Fibroblast of gingiva (primary cell): Measurements from ENCODE around the gene PPAN.

Experiments used
- DNase-seq: peaks from one replicate; pipeline ENCODE4 v3.0.0-alpha.2; 2011; ENCODE audit warnings: low read depth

The PPAN gene

DNA sequence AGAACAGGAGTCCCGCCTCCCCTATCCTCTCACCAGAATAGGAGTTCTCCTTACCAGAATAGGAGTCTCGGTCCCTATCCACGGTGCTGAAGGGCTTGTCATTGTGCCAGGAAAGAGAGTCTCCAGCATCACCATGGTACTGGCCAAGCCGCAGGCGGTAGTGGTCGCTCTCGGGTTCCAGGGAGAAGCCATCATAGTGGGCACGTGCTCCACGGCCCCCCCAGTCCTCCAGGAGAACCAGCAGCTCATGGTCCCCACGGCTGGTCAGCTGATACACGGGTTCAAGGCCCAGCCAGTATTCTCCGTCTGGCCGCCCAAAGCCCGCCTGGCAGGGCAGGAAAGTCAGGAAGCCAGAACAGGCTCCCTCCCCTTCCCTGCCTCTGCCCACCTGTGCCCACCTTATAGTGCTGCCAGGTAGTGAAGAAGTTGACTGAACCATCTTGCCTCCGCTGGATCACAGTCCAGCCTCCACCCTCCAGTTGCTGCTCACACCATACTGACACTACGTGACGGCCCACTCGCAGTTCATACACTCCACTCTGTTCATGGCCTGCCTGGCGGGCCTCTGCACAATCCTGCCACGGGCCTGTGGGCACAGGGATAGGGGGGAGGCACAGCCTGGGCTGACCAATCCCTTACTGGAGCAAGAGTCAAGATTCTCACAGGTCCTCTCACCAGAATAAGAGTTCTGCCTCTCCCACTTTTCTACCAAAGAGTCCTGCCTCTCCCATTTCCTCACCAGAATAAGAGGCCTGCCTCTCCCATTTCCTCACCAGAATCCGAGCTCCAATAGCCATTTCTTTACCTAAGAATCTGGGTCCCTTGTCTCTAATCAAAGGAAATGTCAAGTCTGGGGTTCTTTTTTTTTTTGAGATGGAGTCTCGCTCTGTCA is 12.6 kb upstream of the PPAN start:
- no peak for DNase-seq

DNA sequence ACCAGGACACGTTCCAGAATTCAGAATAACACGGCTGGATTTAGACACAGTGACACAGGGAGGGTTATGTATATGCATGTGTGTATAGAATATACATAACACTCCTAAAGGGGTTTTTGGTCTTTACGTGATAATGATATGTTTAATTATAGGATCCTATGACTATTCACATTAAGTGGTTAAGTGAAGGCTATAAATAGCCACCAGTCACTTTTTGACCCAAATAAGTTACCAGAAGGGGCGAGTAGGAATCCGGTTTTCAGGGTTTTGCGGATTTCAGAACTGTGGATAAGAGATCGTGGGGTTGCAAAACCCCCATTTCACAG is 10.6 kb upstream of the PPAN start:
- no peak for DNase-seq

DNA sequence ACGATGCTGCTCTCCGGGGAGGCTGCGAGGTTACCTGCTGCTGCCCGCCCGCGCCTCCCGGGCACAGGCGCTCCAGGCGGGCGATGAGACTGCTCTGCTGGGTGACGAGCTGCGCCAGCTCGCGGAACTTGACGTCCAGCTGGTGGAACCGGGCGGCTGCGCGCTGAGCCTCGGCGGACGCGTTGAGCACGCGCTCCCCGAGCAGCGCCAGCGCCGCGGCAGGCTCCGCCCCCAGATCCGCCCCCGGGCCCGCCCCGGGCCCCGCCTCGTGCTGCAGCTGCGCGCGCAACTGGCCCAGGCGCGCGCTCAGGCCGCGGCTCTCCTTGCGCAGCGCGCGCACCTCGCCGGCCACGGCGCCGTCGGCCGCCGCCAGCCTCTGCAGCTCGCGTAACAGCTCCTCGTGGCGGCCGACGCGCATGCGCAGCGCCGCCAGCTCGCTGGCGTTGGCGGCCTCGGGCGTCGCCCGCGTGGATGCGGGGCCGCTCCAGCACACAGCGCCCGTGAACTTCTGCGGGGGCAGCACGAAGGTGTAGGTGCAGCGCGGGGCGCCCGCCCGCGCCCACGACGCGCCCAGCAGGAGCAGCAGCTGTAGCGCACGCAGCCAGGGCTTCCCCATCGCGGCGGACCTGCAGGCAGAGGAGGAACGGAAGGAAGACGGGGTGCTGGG is 10.1 kb upstream of the PPAN start:
- peak; percentile 88 for DNase-seq

DNA sequence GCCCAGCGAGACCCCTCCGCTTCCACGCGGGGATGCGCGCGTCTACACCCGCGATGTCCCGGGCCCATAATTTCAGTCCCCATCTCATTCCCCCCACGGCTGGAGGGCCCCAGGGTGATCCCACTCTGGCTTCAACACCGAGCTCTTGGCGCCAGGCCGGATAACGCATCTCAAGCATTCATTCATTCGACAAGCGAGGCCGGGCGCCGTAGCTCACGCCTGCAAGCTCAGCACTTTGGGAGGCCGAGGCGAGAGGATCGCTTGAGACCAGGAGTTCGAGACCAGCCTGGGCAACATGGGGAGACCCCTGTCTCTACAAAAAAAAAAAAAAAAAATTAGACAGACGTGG is 9.6 kb upstream of the PPAN start:
- DNase-seq: no peak

DNA sequence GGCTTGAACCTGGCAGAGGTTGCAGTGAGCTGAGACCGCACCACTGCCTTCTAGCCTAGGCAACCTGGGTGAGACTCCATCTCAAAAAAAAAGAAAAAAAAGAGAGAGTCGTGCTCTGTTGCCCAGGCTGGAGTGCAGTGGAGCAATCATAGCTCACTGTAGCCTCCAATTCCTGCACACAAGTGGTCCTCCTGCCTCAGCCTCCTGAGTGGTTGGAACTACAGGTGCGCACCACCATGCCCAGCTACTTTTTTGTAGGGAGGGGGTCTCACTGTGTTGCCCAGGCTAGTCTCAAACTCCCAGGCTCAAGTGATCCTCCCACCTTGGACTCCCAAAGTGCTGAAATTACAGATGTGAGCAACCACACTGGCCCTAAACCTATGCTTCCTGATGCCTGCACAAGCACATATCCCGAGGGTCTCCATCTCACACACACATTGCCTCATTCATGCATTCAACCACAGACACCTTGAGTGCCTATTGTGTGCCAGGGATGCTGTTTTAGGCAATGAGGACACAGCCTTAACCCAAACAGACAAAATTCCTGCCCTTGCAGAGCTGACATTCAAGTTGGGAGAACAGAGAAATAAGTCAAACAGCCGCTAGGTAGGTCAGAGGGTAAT is 5.9 kb upstream of the PPAN start:
- no peak for DNase-seq

DNA sequence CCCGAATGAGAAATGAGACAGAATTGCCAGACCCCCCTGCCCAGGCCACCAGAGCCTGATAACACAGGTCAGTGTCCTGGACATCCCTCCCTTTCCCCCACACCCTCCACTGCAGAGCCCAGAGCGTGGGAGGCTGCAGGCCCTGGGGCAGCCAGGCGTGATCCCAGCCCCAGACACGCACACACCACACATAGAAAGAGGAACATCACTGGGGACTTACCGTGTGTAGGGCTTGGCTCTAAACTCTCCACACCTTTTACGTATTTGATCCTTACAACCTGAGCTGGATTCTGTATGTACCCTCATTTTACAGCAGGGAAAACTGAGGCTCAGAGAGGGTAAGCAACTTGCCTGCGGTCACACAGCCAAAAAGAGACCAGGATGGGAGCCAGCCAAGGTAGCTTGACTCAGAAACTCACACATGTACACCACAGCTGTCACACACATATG is 3.4 kb upstream of the PPAN start:
- no peak for DNase-seq

DNA sequence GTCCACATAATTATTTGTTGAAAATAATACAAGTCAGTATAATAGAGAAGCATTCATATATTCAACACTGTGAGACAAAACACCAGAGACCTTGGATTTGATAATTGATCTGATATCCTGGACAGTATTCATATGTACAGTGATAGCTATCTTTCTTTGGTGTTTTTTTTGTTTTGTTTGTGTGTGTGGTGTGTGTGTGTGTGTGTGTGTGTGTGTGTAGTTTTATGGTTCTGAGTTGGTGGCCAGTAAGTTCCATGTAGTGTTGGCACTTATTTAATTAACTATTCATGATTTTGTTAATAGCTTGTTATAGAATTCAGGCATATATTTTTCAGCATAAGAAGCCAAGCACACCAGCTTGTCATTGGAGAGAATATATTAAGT is 2.0 kb upstream of the PPAN start:
- DNase-seq: no peak

DNA sequence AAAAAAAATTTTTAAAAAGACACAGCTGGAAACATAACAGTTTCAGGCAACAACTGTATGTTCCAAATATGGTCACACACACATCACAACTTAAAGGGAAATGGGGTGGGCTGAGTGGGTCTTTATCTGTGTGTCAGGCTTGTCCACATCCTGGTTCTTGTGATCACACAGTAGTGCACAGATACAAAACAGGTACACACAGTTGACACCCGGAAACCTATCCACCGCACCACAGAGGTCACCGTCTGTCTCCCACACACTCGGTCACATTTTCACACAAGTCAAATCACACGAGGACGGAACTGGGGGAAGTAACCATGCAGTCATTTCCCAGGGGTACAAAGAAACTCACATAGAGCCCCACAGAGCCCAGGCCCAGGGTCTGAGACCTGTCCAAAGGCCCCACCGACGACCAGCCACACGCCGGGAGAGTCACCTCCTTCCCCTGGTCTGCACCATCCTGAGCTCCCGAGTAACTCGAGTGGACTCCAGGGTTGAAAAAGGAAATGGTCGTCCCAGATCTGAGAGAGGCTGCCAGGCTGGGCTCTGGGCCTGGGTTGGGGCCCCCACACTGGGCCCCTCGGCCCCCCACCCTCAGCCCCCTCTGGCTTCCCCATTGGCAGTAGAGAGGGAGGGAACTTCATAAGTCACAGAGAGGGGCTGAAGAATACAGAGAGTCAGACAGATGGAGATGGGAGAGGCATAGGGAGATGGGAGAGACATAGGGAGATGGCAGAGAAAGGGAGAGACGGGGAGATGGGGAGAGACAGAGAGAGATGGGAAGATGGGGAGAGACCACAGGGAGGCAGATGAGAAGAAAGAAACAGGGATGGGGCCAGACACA is 1.3 kb upstream of the PPAN start:
- DNase-seq: no peak

DNA sequence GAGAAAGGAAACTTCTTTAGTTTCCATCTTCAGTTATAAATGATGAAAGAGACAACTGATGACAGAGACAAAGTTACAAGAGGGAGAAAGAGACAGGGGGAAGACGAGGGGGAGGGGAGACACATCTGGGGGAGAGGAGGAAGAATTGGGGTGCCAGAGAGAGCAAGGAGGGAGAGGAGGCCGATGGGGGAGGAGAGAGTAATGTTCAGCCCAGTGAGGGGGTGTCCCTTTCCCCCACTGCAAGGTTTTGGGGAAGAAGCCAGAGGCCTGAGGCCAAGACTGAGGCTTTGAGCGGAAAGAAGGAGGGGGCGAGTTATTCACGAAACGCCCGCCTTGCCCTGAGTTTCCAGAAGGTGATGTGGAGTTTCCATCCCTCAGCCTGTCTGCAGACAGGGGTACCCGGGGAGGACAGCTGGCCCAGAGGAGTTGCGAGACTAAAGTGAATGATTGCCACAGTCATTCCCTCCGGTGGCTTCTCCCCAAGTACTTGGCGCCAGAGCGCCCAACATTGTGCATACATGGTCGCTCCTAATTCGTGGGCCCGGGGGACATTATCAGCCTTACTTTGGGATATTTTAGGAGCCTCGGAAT is 558 bp upstream of the PPAN start:
- no peak for DNase-seq

DNA sequence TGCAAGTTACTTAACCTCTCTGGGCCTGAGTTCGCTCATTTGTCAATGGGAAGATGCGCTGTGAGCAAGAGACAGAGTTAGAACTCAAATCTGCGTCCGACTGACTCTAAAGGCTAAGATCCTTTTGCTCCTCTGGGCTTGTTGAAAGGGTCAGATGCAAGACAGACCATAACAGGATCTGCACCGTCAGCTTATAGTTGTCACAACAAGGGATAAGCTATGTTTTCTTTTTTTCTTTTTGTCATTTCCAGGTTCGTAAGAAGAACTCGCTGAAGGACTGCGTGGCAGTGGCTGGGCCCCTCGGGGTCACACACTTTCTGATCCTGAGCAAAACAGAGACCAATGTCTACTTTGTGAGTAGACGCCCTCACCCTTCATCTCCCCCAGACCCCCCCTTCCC is 1.1 kb downstream of the PPAN start:
- no peak for DNase-seq

DNA sequence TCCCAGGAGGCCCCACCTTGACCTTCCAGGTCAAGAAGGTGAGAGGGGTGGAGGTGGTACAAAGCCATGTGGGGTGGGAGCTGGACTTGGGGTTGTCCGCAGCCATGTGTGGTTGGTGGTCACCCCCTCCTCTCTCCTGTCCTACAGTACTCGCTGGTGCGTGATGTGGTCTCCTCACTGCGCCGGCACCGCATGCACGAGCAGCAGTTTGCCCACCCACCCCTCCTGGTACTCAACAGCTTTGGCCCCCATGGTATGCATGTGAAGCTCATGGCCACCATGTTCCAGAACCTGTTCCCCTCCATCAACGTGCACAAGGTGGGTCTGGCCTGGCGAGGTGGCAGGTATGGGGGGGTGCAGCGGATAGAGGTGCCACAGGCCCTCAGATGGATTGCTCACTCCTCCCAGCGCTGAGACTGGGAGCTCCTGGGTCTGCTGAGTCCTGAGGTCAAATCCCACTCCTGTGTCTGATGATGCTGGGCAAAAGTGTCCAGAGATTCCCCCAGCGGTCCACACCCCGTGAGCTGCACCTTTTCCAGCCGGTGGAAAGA is 1.7 kb downstream of the PPAN start:
- no peak for DNase-seq

DNA sequence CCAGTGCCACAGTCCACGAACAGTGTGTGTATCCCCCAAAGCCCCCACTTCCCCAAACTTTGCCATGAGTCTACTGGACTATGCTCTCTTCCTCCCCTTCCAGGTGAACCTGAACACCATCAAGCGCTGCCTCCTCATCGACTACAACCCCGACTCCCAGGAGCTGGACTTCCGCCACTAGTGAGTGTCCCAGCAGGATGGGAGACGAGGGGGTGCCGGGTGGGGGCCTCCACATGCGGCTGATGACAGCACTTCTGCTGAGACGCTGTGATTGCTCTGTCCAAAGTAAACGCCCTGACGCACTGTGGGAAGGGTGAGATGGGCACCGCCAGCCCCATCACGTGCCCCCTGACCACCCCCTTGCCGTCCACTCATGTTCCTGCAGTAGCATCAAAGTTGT is 3.4 kb downstream of the PPAN start:
- no peak for DNase-seq

DNA sequence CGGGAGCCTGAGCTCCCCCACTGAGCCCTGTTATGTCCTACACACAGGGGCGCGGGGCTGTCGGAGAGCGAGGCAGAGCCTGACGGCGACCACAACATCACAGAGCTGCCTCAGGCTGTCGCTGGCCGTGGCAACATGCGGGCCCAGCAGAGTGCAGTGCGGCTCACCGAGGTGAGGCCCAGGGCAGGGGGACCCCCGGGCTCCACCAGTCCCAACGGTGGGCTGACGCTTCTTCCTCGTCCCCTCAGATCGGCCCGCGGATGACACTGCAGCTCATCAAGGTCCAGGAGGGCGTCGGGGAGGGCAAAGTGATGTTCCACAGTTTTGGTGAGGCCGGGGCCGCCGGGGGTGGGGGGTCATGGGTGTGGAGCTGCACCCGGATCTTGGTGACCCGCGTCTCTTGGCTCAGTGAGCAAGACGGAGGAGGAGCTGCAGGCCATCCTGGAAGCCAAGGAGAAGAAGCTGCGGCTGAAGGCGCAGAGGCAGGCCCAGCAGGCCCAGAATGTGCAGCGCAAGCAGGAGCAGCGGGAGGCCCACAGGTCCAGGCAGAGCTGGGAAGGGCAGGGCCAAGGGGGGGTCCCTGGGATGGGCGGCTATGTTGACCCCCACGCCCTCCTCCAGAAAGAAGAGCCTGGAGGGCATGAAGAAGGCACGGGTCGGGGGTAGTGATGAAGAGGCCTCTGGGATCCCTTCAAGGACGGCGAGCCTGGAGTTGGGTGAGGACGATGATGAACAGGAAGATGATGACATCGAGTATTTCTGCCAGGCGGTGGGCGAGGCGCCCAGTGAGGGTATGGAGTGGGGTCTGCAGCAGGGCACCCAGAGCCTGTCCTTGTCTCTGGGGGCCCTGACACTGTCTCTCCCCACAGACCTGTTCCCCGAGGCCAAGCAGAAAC is 4.2 kb downstream of the PPAN start:
- no peak for DNase-seq

DNA sequence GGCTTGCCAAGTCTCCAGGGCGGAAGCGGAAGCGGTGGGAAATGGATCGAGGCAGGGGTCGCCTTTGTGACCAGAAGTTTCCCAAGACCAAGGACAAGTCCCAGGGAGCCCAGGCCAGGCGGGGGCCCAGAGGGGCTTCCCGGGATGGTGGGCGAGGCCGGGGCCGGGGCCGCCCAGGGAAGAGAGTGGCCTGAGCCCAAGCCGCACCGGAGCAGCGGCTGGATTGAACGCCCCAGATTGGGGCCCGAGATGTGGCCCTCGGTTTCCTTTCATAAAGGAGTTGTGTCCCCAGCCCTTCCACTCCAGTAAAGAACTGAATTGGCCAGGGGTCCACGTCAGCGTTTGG is 4.8 kb downstream of the PPAN start:
- DNase-seq: no peak

DNA sequence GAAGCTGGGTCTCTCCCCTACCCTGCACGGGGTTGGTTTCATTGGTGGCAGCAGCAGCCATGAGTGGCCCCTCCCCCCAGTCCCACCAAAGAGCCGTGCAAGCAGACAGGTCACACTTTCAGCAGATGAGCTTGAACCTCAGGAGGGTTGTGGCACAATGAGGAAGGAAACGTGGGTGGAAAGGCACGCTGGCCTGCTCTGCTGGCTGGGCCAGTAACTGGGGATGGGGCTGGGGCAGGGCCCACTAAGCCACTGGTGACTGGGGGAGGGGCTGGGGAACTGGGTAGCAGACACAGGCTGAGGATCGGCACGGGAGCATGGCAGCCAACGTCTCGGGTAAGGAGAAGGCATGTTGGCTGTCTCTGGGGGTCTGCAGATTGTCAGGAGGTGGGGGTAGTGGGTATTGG is 5.2 kb downstream of the PPAN start, which contains the start of gene P2RY11:
P2RY11 (plus strand) TSS at position 289 of the 407 bp plus-strand sequence; CDS start at position 318, 29 bp downstream.
- no peak for DNase-seq

DNA sequence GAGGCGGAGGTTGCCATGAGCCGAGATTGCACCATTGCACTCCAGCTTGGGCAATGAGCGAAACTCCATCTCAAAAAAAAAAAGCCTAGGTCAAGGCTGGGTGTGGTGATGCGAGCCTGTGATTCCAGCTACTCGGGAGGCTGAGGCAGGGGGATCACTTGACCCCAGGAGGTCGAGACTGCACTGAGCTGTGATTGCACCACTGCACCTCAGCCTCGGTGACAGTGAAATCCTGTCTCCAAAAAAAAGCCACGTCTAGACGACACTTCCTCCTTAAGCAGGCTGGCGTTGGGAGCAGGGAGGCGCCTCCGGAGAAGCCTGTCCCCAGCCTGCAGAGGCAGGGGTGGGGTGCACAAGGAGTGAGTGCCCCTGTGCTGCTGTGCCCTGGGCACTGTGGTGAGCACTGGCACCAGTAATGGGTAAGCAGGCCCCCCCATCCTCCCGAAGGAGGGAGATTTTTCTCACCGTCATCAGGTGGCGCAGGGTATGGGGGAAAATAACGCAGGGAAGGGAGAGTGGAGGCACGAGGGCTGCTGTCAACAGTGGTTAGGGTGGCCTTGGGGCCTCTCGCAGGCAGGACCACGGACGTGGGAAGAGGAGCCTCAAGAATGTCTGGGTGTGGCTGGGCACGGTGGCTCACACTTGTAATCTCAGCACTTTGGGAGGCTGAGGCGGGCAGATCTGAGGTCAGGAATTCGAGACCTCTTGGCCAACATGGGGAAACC is 6.0 kb downstream of the PPAN start:
- no peak for DNase-seq

DNA sequence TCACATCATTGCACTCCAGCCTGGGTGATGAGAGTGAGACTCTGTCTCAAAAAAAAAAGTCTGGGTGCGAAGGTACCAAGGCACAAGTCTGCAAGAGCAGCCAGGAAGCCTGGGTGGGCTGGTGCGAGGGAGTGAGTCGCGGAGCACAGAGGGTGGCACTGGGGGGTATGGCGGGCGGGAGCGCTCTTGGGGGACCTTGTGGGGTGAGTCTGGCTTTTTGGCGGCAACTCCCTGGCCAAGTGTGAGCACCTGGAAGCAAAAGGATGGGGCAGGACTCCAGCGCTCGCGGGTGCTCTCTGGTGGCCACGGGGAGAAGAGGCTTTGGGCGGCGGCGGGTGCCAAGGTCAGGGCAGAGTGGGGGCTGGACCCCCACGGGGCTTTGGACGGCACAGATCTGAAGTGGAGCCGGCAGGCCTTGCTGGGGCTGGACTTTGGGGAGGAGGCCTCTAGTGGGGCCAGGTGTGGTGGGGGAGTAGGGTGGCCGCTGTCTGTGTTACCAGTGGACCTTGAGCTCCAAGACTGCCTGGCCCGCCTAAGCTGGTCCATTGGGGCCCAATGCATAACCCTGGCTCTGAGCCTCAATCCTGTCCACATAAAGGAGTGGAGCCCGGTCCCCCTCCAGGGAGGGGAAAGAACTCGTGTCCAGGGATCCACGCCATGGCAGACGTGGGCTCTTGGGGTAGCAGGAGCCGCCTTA is 6.9 kb downstream of the PPAN start:
- no peak for DNase-seq

DNA sequence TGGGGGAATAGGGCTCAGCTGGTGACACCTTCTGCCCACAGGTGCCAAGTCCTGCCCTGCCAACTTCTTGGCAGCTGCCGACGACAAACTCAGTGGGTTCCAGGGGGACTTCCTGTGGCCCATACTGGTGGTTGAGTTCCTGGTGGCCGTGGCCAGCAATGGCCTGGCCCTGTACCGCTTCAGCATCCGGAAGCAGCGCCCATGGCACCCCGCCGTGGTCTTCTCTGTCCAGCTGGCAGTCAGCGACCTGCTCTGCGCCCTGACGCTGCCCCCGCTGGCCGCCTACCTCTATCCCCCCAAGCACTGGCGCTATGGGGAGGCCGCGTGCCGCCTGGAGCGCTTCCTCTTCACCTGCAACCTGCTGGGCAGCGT is 7.4 kb downstream of the PPAN start:
- no peak for DNase-seq

DNA sequence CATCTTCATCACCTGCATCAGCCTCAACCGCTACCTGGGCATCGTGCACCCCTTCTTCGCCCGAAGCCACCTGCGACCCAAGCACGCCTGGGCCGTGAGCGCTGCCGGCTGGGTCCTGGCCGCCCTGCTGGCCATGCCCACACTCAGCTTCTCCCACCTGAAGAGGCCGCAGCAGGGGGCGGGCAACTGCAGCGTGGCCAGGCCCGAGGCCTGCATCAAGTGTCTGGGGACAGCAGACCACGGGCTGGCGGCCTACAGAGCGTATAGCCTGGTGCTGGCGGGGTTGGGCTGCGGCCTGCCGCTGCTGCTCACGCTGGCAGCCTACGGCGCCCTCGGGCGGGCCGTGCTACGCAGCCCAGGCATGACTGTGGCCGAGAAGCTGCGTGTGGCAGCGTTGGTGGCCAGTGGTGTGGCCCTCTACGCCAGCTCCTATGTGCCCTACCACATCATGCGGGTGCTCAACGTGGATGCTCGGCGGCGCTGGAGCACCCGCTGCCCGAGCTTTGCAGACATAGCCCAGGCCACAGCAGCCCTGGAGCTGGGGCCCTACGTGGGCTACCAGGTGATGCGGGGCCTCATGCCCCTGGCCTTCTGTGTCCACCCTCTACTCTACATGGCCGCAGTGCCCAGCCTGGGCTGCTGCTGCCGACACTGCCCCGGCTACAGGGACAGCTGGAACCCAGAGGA is 7.9 kb downstream of the PPAN start:
- DNase-seq: no peak
